Ishikawa (cell line): ENCODE results near the gene SPAAR.

ENCODE experiments used
- CEBPB ChIP-seq: IDR thresholded peaks from 2 replicates; pipeline ENCODE4 v1.6.1; 2012
- CREB1 ChIP-seq: IDR thresholded peaks from 2 replicates; pipeline ENCODE4 v1.6.1; 2012; ENCODE audit warnings: low read depth
- EGR1 ChIP-seq: IDR thresholded peaks from 2 replicates; pipeline ENCODE4 v1.6.1; 2012
- EP300 ChIP-seq: IDR thresholded peaks from 2 replicates; pipeline ENCODE4 v1.6.1; 2012; ENCODE audit warnings: borderline replicate concordance
- FOXM1 ChIP-seq: IDR thresholded peaks from 2 replicates; pipeline ENCODE4 v1.6.1; 2012; ENCODE audit warnings: low read depth, borderline replicate concordance
- MAX ChIP-seq: IDR thresholded peaks from 2 replicates; pipeline ENCODE4 v1.6.1; 2012
- NFIC ChIP-seq: IDR thresholded peaks from 2 replicates; pipeline ENCODE4 v1.6.1; 2012
- RAD21 ChIP-seq: IDR thresholded peaks from 2 replicates; pipeline ENCODE4 v1.6.1; 2012; ENCODE audit warnings: low read depth
- REST ChIP-seq: IDR thresholded peaks from 2 replicates; pipeline ENCODE4 v1.6.1; 2012; ENCODE audit warnings: low read depth, mild to moderate bottlenecking
- TAF1 ChIP-seq: IDR thresholded peaks from 2 replicates; pipeline ENCODE4 v1.6.1; 2012; ENCODE audit warnings: low read depth, mild to moderate bottlenecking
- TCF12 ChIP-seq: IDR thresholded peaks from 2 replicates; pipeline ENCODE4 v1.6.1; 2012; ENCODE audit warnings: low read depth
- TEAD4 ChIP-seq: IDR thresholded peaks from 2 replicates; pipeline ENCODE4 v1.6.1; 2012
- YY1 ChIP-seq: IDR thresholded peaks from 2 replicates; pipeline ENCODE4 v1.6.1; 2012; ENCODE audit warnings: low read depth
- ZBTB7A ChIP-seq: IDR thresholded peaks from 2 replicates; pipeline ENCODE4 v1.6.1; 2012; ENCODE audit warnings: low read depth
- TF ChIP-seq, protein P1 (sequence below): IDR thresholded peaks from 2 replicates; pipeline ENCODE4 v1.6.1; 2012

SPAAR gene

GRCh38 chr9:35942286-35942685, 33.0 kb downstream of the SPAAR start:
- no peak for TF ChIP-seq YY1
- no peak for TF ChIP-seq RAD21
- no peak for TF ChIP-seq CREB1
- TF ChIP-seq TEAD4: no peak
- no peak for TF ChIP-seq NFIC
- no peak for TF ChIP-seq TAF1
- TF ChIP-seq, protein P1, sequence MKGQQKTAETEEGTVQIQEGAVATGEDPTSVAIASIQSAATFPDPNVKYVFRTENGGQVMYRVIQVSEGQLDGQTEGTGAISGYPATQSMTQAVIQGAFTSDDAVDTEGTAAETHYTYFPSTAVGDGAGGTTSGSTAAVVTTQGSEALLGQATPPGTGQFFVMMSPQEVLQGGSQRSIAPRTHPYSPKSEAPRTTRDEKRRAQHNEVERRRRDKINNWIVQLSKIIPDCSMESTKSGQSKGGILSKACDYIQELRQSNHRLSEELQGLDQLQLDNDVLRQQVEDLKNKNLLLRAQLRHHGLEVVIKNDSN: no peak
- no peak for TF ChIP-seq EGR1
- no peak for TF ChIP-seq FOXM1
- no peak for TF ChIP-seq REST
- no peak for TF ChIP-seq TCF12
- no peak for TF ChIP-seq MAX
- no peak for TF ChIP-seq ZBTB7A

GRCh38 chr9:35944173-35944572, 34.9 kb downstream of the SPAAR start:
- TF ChIP-seq EP300 (no peak), ZBTB7A (no peak), RAD21 (no peak), MAX (no peak), CEBPB (no peak), TEAD4 (no peak), CREB1 (no peak), NFIC (no peak), EGR1 (no peak), YY1 (no peak), REST (no peak), TCF12 (no peak), TAF1 (no peak), FOXM1 (no peak)
- TF ChIP-seq, protein P1: no peak

DNA sequence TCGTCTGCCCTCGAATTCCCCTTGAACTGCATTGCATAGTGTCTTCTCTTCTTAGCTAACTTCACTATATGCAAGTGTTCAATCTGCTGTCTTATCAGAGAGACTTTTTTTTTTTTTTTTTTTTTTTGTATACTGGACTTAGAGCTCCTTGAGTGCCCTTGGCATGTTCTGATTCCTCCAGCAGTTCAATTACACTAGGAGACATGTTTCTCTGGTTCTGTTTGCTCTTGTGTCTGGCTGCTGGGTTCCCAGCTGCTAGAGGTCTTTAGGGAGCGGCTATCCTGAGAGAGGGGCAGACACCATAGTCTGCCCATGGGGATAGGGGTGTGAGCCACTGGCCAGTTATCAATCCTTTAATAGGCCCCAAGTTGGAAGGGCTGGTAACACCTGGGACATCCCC, 35.6 kb downstream of the SPAAR start:
- TF ChIP-seq EGR1 (no peak), CREB1 (no peak), YY1 (no peak), MAX (no peak), ZBTB7A (no peak), EP300 (no peak), REST (no peak), TEAD4 (no peak), FOXM1 (no peak), TCF12 (no peak), RAD21 (no peak), CEBPB (no peak), NFIC (no peak), TAF1 (no peak)
- TF ChIP-seq, protein P1: no peak

GRCh38 chr9:35945341-35946018, 36.2 kb downstream of the SPAAR start:
- 0 out of 2 replicates have a peak, but pooled peaks have one; percentile 45 for TF ChIP-seq YY1
- peak; percentile 66 for TF ChIP-seq RAD21
- no peak for TF ChIP-seq EP300
